ENCODE results near the gene ATXN2.

GRCh38 chr12:111444314-111444924, 154.7 kb downstream of the ATXN2 start:
- TF ChIP-seq GATA3 (IDR thresholded peaks at IDR 0.05; ENCODE audit: low read depth, low read length) = no peak
- no peak for TF ChIP-seq GATA2 (IDR thresholded peaks at IDR 0.05; ENCODE audit: low read depth, low read length)
